HEK293 (cell line): Measurements from ENCODE around the gene TXNDC11.

Experiments used
- CTCF ChIP-seq: fragments of 450-650 bp; formaldehyde crosslinking; IDR thresholded peaks from 2 replicates; pipeline ENCODE4 v1.5.1; 2016; ENCODE audit warnings: missing biosample characterization, missing genetic modification characterization
- ZNF211 ChIP-seq: fragments of 450-650 bp; formaldehyde crosslinking; IDR thresholded peaks from 2 replicates; pipeline ENCODE4 v1.5.1; 2016; ENCODE audit warnings: low read depth, missing biosample characterization, missing genetic modification characterization
- ZNF239 ChIP-seq: fragments of 450-650 bp; formaldehyde crosslinking; IDR thresholded peaks from 2 replicates; pipeline ENCODE4 v1.5.1; 2016; ENCODE audit warnings: missing biosample characterization, missing genetic modification characterization
- TF ChIP-seq, protein P1 (sequence below): fragments of 450-650 bp; formaldehyde crosslinking; IDR thresholded peaks from 2 replicates; pipeline ENCODE4 v1.5.1; 2016; ENCODE audit warnings: missing biosample characterization, missing genetic modification characterization, low read depth

DNA sequence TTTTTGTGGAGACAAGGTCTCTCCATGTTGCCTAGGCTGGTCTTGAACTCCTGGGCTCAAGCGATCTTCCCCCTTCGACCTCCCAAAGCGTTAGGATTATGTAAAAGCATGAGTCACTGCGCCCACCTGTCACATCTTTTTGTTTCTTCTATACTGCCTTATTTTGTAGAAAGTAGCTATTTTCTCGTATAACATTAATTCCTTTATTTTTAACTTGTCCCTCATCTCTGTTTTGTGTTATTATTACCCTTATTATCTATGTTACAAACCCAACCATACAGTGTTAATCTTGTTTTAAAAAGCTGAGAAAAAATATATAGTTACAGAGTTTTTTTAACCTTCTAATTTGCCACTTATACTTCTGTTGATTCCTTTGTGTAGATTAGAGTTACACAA, 1.4 kb upstream of the TXNDC11 start:
- TF ChIP-seq ZNF239 (tag by site-specific recombination) (no peak), CTCF (tag by site-specific recombination) (no peak), ZNF211 (no peak)
- TF ChIP-seq, protein P1, sequence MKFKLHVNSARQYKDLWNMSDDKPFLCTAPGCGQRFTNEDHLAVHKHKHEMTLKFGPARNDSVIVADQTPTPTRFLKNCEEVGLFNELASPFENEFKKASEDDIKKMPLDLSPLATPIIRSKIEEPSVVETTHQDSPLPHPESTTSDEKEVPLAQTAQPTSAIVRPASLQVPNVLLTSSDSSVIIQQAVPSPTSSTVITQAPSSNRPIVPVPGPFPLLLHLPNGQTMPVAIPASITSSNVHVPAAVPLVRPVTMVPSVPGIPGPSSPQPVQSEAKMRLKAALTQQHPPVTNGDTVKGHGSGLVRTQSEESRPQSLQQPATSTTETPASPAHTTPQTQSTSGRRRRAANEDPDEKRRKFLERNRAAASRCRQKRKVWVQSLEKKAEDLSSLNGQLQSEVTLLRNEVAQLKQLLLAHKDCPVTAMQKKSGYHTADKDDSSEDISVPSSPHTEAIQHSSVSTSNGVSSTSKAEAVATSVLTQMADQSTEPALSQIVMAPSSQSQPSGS (tag by site-specific recombination): no peak
